Hematopoietic multipotent progenitor cell treated with erythropoietin and hydrocortisone succinate and interleukin-3 and kit ligand, for 4 days (in vitro differentiated cells): ENCODE results near the gene OPN3.
A peak's percentile ranks its signal among the peaks of the same experiment; 100 is the strongest.

ENCODE experiments used
- DNase-seq: peaks from one replicate; pipeline ENCODE4 v3.0.0-alpha.2; 2015

Gene OPN3

DNA sequence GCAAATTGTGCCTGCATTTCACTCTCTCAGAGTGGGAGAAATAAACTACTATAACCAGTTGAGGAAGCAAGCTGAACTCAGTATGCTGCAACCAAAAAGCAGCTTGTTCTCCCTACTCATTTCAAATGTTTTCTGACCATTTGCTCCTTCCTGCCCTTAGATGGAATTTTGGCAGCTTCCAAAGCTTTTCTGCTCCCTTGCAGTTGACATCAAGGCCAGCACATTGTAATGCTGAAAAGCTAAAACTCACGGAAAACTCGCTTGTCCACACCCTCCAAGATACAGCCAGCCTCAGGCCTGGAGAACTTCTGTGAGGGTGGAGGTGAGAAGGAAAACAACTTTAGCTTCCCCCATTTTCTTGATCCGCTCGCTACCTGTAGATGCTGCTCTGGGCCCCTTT is 5.0 kb upstream of the OPN3 start:
- no peak for DNase-seq

DNA sequence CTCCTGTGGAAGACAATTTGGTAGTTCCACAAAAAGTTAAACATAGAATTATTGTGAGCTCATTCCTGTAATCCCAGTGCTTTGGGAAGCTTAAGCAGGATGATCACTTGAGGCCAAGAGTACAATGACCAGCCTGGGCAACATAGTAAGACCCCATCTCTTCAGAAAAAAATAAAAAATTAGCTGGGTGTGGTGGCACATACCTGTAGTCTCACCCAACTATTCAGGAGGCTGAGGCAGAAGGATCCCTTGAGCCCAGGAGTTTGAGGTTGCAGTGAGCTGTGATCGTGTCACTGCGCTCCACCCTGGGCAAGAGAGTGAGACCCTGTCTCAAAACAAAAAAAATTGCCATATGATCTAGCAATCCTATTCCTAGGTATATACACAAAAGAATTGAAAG is 4.1 kb upstream of the OPN3 start:
- no peak for DNase-seq

DNA sequence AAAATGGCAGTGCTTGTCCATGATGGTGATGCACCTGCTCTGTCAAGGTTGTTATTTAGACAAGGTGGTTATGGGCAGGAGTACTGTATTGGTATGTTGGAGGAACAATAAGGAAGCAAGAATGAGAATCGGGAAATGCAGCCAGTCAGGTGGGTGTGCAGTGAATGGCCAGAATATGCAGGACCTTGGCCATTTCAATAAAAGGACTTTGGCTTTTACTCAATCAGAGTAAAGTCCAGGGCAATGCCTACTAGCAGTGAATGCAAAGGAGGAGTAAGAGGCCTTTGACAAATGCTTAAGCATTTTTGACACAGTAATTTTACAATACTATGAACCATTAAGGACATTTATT is 2.4 kb upstream of the OPN3 start:
- DNase-seq = no peak

DNA sequence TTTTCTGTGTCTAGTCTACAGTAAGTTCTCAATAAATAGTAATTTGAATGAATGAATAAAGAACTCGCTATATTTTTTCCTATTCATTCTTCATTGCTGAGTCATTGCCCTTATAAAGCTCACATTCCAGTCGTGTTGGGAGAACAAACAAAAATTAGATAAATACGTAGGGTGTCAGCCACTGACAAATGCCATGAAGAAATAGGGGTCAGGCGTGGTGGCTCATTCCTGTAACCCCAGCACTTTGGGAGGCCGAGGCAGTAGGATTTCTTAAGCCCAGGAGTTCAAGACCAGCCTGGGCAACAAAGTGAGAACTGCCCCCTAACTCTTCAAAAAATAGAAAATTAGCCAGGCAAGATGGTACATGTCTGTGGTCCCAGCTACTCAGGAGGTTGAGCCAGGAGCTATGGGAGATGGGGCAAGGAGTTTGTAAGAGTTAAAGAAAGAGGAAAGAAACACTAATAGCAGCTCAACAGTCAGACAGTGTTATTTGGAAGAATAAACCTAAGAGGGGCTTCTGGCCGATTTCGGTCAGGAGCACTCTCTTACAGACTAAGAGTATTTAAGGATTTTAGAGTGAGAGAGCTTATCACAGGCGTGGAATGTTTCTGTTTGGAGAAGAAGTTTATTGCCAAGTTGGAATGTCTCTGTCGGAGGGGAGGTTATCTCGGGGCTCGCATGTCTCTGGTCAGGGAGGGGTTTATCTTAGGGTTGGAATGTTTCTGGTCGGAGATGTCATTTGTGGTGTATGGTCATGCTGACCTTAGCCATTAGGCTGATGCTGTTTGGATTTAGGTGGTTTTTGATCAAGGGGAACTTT is 1.8 kb upstream of the OPN3 start:
- DNase-seq = no peak

DNA sequence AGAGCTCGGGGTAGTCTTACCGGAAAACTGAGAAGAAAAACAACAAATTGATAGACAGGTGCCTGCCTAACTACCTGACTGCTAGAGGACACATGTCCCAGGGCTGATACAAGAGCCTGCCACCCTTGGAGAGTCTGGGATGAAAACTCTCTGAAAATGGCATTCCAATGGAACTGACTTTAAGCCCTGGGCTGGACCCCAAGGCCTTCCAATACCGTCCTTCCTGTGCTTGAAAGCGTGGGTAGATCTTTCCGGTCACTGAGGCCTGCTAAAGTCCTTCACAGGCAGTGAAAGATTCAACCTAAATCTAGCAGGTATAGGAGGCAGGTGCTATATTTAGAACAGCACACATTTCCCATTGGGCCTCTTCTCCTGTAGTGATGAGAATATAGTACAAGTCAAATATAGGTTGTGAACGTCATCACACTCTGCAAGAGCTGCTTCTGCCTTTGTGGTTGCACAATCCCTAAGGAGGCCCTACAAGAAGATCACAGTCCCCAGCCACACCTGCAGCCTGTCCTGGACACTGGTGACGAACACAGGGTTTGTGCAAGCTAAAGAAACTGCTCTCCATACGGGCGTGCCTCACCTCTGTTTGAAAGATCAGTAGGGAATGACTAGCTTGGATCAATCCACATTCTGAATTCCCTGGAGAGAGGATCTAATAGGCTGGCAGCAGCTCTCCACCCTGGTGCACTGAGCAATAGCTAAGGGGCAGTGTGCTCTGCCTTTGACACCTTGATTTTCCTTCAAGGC is 876 bp upstream of the OPN3 start:
- DNase-seq = no peak

DNA sequence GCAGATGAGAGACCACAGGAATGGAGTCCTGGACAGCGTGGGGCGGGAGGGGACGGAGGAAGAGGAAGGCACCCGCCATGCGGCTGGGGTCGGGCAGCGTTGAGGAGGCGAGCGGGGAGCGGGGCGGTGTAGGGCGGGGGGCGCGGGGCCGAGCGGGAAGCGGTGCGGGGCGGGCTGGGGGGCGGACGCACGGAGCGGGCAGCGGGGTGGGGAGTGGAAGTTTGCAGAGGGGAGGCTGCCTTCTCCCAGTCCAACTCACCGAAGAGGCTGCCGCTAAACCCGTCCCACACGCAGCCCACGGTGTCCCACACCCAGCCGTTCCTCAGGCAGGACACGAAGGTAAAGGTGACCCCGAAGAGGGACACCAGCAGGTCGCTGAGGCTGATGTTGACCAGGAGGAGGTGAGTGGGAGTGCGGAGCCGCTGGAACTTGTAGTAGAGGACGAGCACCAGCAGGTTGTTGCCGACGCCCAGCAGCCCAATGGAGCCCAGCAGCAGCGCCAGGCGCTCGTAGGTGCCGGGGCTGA is 483 bp downstream of the OPN3 start:
- peak; percentile 62 for DNase-seq

DNA sequence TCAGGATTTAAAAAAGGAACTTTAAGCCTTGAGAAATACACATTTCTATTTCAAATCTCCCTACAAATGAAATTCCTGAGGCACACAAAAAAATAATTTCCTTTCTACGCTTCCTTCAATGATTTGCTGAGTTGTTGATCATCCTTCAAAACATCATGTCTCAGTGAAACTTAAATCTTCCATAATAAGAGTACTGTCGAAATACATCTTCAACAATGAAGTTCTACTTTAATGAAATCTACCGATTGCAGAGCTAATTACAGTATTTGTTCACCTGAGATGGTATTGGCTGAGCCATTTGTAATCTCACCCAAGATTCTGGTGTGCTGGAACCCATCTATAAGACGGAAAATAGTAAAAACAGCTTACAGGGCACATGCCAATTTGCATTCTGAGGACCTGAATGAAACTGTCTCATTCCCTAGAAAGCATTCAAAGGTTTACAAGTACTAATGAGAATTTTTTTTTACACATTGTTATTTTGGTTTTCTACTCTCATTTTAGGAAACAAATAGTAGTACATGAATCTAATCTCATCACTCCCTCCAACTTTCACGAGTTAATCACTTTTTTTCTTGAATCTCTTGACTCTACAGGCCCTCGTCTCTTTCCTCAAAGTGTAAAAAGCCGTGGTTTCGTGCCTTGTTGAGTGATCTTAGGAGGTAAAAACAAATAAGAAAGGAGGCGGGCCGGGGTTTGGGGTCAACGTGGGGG is 1.1 kb downstream of the OPN3 start:
- DNase-seq = peak; percentile 38

DNA sequence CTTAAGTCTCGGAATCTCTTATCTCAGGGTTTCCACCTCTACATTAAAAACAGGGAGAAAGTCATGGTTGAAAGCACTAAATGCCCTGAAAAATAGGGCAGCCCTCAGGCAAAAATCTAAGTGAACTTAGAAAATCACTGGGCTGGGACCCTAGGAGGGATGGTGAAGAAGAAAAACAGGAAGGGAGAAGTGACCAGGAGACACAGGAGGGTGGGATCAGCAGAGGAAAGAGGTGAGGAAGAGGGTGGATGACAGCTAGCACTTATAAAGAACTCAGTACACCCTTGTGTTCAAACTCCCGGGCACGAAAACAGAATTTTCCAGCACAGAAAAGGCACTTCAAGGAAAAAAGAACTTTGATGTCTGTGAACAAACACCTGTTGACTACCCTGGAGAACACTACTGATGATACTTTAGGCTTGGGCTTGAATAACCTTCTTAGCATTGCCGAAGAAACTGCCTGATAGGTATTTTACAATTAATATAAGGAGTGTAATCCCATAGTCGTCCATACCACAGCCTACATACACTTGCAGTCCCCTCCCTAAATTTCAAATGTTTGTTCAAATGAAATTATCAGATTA is 2.0 kb downstream of the OPN3 start:
- peak; percentile 10 for DNase-seq

DNA sequence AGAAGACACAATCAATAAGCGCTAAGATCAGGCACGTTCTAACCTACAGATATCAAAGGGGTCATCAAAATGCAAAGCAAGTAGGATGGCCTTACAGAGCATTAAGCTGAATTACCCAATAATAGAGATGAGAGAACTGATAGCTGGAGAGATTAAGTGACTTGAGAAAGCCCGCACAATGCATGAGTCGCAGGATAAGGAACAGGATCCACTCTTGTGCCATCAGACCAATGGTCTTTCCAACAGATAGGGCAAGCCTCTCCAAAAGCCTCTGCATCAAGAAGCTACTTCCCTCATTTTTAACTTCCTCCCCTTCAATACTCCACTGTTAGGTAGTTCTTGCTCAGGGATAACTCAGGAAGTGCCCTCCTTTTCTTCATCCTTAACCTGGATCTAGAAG is 2.6 kb downstream of the OPN3 start:
- DNase-seq = peak; percentile 71

DNA sequence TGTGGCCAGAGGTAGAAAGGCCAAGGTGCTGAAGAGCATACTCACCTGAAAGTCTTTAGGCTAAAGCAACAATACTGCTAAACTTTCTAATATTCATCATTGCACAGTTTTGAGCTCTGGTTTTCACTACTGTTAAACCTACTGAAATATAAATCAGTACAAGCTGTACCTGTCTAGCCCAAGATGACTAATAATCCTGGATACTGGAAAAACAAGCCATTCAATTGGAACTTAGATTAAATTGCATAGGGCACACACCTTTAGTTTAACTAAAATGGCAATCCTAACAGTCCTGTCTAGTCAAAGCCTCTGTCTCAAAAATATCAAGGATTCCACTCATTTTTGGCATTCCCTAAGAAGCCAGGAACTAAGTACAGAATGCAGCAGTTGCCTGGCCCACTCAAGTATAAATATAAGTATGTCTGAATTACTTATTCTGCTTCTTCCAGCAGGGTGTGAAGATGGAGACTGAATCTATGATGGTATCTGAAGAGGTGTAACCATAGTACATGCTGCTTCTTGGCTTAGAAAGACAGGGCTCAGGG is 3.1 kb downstream of the OPN3 start:
- no peak for DNase-seq

DNA sequence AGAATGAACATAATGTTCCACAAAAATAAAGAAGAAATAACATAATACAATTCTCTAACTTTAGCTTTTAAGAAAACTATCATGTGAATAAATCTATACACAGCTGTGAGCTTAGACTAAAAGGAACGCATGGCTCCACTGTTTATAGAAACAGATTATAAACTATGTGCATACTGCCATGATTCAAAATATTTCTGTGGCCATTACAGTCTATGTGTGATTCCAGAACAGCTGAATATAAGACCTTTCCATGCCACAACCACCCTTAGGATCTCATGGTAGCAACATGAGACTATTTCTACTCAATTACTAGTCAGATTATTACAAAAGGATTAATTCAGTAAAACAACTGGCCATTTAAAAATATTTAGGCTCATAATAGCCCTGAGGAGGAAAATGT is 3.9 kb downstream of the OPN3 start:
- no peak for DNase-seq

DNA sequence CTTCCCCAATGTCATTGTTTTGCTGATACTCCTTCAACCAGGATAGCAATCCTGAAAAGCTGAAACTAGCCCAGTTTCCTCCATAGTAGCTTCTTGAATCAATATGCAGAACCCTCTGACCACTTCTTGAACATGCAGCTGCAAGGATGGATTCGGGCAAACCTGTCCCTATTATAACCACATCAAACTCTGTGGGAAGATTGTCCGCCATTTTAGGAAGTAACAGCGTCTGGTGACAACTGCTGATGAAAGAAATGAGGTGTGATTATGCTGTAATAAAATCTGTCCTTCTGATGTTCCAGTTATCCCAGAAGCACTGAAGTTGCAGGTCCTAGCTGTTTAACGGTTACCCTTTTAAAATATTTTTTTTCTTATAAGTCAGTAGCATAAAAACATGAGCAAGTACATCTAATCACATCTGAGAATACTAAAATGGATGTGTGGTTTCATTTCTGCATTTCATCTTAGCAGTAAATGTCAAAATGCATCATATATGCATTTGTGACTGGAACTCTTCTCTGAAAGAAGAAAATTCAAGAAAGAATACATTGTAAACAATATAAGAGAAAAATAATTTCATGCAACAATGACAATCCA is 4.5 kb downstream of the OPN3 start:
- DNase-seq = no peak

DNA sequence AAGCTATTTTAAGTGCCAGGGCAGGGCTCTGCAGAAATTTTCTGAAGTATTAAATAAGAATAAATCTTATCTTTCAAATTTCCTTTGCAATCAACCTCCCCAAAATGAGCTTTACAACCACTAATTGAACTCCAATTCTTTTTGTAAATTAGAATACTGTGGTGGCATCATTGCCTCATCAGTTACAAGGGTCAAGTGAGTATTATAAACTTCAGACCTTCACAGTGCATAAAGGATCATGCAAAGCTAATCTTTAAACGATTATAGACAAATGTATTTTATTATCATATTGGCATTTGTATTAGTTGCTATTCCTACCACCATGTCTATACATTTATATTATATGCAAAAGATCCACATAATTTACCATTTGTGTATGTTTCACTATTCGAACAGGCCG is 7.2 kb downstream of the OPN3 start:
- DNase-seq = no peak

DNA sequence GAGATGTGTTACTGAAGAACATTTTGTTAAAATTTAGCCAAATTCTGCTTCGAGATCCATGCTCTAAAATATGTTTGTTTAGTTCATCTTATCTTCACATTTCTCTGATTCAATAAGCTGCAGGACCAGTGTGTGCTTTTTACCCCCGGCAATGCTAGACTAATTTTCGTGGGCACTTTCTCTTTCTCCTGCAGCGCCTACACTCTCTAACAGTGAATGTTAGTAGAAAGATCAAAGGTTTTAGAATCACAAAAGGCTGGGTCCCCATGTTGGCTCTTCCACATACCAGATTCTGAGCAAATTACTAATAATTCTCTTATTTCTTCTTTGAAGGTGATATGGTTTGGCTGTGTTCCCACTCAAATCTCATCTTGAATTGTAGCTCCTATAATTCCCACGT is 8.5 kb downstream of the OPN3 start:
- no peak for DNase-seq

DNA sequence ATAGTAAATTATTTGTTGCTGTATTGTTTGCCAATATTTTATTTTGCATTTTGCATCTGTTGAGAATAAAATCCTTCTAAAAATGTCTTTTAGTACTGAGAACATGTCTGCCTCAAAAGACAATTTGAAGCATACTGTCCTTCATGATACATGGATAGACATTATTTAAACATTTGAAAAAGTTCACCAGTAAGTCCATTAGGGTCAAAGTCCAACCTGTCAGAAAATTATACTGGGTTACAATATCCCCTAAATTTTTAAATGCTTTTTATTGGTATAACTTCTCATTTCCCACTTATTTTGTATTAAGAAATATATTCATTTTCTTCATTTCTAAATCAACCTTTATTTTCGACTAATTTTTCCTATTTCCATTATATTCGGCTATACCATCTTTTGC is 9.3 kb downstream of the OPN3 start:
- DNase-seq = no peak

DNA sequence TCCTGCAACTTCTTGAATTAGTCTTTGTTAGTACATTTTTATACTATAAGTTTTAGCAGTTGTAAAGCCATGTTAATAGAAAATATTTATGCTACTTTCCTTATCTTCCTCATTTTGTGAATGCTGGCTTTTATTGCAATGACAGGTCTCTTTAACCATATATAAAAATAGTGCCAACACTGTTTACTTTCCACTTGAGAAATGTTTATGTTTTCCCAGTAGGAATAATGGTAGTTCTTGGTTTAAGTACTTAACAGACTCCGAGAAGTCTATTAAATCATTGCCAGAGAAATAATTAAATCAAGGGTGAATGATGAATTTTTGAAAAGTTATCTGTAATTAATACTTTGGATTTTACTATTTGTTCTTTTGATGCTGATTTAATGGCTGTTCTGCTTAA is 9.7 kb downstream of the OPN3 start:
- DNase-seq = no peak

DNA sequence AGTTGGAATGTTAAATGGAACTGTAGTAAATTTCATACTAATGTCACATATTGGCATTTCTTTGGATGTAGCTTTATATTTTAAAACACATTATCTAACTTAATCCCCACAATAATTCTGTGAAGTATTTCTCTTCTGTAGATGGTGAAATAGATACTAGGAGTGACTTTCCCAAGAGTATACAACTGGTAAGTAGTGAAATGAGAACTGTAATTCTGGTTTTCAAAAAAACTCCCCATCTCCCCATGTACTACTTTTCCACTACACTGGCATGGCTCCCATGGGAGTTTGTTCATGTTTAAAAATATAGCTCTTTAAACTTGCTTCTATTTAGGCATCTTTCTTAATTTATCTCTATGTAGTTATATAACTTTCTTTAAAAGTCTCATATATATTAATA is 10.2 kb downstream of the OPN3 start:
- DNase-seq = no peak

DNA sequence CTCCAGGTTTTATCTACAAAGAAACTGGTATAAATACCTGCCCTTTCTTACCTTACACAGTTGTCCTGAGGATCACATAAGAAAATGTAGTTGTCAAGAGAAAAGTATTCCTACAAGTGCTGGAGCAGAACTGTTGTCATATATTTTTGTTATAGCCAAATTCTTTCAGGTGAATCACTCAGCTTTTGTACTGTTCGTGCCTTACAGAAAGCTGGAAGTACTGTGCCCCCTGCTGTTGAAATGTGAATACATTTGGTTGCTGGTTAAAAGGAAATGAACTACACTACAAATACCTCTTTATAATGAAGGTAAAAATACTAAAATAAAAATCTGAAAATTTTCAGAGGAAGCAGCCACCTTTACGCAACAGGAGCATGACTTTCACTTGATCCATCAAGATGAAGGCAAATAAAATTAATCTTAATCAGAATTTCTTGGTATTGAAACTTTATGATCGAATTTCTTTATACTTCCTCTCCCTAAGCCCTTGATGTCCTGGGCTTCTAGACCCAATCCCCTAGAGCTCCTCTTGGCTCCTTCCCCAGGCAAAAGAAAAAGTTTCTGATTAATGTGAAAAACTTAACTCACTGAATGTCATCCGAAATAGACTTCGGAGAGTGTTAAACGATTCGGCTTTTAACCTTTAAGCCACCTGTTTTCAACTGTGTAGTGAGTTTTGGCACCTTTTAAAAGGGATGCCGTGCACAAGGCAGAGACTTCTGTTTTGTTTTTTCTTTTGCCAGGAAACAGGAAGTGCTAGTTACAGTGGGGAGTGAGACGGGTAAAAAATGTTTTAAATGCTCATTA is 12.5 kb downstream of the OPN3 start:
- peak; percentile 85 for DNase-seq

DNA sequence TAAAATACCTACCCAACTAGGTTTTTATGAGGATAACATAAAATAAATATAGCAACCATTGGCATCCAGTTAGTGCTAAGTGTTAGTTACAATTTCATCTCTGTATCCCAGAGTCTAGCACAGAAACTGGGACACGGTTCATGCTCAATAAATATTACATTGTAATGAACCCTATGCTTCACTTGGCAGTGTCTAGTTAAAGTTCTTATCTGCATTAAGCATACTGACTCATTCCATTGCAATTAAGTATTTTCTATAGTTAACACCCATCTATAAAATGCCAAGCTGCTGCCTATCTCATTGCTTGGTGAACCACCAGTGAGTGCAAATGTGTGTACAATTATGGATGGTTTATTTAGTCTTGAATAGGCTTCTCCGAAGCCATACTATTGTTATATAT is 15.2 kb downstream of the OPN3 start:
- DNase-seq = peak; percentile 51

DNA sequence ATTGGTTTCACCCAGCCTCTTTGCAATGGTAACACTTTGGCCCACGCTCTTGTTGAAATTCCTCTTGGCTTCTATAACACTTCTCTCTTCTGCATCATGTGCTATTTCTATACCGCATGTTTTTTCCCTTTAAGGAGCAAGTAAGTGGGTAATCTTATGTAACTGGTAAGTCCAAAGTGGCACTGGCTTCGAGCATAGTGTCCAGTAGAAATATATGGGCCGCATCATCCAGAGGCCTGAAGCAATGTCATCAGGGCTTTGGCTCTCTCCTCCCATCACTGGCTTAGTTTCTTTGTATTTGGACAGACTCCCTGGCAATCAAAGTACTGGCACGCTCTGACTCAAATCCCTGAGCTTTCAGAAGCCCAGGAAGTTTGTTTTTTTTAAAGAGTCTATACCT is 17.5 kb downstream of the OPN3 start:
- DNase-seq = no peak

DNA sequence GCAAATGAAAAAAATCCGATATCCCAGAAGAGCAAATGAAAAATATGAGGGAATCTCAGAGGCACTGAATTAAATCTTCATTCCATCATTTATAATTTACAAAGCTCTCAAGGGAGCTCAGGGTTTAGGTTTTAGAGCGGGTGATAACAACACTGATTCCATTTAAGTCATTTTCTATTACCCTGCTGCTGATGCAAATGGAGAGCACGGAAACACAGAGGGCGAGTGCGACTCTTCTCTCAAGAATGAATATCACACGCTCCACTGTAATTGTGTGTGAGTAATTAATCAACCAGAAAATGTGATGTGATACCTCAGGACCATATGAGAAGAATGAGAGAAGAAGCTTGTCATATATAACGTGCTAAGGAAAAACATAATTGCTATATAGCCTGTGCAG is 22.7 kb downstream of the OPN3 start:
- DNase-seq = no peak
